ENCODE results near the gene KCNQ1.

Gene KCNQ1

DNA sequence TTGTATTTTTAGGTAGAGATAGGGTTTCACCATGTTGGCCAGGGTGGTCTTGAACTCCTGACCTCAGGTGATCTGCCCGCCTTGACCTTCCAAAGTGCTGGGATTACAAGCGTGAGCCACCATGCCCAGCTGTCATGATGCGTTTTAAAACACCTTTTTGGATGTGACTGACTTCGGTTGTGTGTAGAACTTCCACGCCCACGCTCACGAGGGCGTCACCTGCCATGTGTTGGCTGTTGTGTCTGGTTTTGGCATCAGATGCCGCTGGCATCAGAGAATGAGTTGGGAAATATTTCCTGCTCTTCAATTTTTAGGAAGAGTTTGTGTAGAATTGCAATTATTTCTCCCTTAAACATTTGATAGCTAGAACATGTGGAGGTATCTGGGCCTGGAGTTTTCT, 109.1 kb downstream of the KCNQ1 start:
- no peak for DNase-seq (ENCODE audit: low spot score)

DNA sequence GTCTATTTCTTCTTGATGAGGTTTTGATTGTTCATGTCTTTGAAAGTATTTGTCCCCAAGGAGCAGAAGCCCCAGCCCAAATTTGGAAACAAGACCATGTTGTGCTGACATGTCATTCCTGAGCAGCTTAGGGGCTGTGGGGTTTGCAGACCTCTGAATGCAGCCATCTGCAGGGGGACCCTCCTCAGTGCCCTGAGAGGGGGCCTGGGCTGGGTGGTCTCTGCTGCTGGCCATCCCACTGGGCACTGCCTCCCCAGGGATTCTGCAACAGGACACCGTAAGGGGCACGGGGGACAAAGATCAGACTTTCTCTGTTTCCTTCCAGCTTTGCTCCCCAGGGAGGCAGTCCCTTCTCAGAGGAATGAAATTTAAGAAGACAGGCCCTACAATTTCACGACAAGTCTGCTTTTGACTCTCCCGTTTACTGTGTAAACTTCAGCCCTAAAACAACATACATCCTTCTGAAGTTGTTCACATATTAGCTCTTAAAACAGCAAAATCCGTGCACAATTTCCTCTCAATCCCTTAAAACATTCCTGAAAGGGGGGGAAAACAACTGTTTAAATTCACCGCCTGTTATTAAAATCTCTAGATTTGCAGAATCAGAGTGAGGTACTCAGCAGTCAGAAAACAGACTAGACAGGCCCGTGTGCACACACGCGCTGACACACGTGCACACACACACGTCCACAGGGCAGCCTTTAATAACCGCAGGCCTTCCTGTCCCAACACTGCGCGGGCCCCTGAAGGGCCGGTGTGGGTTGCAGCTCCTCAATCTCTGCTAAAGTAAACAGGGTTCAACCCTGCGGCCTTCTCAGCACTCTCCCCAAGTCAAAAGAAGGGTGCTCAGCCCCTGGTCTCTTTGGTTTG, 109.8 kb downstream of the KCNQ1 start:
- DNase-seq (ENCODE audit: low spot score) = no peak

DNA sequence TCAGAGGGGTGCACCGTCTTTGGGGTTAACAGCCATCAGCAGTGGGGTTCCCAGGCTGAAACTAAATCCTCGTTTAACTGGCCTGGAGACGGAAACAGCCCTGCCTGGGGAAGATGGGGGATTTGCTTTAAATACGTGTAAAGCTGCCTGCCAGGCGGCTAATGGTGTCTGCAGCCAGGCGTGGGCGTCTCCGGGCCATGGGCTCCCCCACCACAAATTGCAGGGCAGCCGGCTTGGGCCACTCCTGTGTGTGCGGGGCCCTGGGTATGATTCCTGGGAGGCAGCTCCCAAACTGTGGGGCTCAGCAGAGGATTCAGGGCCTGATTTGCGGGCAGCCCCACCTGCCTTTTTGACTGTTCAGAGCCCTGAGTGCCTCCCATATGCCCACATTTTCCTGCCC, 110.5 kb downstream of the KCNQ1 start:
- DNase-seq (ENCODE audit: low spot score) = no peak

DNA sequence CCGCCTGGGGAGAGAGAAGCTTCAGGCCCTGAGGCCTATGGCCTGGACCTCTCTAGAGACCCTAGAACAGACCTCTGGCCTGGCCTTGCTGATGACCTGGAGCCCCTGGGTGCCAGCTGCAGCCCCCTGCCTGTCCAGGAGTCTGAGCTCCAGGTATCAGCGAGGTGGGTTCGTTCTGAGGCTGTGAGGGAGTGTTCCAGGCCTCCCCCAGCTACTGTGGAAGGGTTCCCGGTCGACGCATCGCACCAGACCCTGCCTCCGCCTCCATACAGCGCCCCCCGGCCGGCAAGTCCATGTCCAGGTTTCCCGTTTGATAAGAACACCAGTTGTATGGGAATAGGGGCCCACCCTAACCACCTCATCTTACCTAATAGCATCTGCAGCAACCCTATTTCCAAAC, 111.1 kb downstream of the KCNQ1 start:
- DNase-seq (ENCODE audit: low spot score) = no peak

DNA sequence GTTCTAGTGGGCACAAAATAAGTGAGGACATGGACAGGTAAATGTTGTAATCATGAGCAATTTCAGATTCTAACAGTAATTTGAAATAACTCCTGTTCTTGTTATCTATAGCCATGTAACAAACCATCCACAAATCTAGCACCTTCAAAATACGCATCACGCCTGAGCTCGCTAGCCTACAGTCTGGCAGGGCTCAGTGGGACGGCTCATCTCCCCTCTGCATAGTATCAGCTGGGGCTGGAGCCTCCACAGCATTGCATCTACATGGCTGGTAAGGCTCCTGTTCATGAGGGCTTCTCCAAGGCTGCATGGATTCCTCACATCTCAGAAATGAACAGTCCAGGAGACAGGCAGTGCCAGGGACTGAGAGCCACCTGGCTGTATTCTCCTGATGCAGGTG, 112.6 kb downstream of the KCNQ1 start:
- DNase-seq (ENCODE audit: low spot score) = no peak

DNA sequence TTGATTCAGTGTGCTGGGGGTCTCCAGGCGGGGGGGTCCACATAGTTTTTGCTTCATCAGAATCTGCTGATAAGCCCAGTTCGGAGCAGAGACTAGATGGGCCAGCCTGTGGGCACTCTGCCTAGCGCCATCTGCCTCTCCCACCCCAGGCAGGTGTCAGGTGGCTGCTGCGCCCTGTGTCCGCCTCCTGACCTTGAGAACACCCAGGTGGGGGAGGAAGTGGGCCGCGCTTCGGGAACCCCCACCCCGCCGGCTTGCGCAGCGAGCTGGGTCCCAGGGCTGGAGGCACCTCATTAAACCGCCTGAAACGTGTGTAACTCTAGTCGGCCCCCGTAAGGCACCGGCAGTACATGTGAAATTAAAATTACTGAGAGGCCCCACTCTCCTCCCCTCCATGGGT, 113.6 kb downstream of the KCNQ1 start:
- no peak for DNase-seq (ENCODE audit: low spot score)

DNA sequence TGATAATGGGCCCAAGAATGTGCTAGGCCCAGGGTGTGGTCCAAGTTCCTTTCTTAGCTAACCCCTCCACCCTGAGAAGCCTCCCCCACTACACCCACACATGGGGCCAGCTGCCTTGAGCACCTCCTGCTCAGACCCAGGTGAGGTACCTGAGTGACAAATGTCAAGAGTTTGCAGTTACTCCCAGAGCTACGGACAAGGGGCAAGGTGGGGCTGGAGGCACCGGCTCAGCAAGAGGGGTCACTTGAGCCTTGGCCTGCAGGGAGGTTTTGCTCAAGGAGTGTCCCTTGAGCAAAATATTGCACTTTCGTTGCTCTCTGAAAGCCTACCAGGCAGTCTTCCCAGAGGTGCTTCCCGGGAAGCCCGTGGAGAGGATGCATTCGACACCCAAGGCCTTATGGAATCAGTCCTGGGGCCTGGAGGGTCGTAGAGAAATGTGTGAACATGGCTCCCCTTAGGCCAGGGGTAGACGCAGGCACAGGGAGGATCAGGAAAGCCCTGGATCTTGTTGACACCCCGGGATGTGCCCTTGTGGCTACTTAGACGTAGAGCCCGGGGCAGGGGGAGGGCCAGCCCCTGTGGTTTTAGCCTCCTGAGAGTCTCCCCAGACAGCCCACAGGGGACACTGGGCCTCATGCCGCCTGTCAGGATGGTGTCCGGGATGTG, 114.2 kb downstream of the KCNQ1 start:
- DNase-seq (ENCODE audit: low spot score) = no peak

DNA sequence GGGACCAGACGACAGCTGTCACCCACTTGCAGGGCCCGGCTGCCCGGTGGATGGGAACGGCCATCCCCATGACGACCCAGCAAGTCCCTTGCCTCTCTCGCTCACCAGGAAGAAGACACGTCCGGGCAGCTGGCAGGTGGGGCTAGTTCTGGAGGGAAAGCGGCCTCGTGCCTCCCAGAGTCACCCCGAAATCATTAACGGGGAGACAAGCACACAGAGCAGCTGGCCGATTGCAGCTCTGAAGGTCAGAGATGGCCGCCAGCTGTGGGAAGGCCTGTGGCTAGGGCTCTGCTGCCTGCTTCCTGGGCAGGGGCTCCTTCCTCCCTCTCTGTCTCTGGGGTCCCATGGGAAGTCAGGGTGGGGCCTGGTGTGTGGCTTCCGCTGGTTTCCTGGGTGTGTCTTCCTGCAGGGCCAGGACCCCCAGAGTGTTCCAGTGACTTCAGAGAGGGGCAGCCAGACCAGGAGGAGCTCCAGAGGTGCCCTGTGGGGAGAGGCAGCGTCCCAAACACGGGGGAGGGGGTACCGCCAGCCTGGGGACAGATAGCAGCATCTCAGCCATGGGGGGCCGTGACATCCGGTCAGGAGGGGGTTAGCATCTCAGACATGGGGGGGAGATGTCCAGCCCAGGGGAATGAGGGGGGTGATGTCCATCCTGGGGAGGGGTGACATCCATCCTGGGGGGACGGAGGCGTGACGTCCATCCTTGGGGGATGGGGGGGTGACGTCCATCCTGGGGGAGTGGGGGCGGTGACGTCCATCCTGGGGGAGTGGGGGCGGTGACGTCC, 114.9 kb downstream of the KCNQ1 start:
- no peak for DNase-seq (ENCODE audit: low spot score)

DNA sequence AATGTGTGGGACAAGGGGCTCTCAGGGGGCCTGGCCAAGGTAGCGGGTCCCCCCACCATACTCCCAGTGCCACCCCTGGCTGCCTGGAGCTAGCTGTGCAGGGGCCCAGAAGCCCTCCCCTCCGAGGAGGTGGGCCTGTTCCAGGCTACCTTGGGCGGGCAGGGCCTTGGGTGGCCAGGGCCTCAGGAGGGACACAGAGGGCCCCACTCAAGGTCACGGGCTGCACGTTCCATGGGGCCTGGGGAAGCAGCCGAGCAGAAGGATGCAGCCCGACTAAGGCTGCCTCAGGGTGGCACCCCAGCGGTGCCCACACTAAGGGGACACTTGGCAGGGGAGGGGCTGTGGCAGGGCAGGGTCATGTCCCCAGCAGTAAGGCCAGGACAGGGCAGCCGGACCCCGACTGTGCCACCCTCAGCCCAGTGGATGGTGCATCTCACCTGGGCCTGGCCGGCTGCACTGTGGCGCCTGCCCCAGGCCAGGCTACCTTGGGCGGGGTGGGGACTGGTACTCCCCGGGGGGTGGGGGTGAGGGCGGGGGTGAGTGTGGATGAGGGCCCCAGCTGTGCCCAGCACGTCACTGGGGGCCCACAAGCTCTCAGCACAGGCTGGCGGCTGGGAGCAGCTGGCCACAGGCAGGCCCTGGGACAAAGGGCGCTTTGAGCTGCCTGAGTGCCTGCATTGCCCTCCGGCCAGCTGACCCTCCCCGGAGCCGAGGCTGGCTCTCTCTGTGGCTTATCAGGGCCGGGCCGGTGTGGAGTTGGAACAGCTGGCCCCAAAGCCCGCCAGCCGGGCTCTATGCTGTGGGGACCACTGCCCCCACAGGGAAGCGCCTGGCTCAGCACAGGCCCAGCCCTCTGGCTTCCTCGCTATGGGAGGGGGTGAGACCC, 117.1 kb downstream of the KCNQ1 start:
- no peak for DNase-seq (ENCODE audit: low spot score)

DNA sequence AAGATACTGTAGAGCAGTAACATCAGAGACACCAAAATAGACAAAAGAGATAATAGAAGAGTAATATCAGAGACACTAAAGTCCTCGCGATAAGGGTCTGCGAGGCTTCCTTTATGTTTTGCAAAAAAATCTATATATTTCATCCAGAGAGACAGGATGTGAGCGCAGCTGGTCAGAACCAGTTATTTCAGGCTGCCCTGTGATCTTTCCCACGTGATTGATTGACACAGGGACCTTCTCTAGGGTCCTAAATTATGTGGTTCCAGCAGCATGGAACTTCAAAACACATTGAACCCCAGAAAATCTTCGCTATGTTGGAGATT, 118.0 kb downstream of the KCNQ1 start:
- DNase-seq (ENCODE audit: low spot score) = no peak

DNA sequence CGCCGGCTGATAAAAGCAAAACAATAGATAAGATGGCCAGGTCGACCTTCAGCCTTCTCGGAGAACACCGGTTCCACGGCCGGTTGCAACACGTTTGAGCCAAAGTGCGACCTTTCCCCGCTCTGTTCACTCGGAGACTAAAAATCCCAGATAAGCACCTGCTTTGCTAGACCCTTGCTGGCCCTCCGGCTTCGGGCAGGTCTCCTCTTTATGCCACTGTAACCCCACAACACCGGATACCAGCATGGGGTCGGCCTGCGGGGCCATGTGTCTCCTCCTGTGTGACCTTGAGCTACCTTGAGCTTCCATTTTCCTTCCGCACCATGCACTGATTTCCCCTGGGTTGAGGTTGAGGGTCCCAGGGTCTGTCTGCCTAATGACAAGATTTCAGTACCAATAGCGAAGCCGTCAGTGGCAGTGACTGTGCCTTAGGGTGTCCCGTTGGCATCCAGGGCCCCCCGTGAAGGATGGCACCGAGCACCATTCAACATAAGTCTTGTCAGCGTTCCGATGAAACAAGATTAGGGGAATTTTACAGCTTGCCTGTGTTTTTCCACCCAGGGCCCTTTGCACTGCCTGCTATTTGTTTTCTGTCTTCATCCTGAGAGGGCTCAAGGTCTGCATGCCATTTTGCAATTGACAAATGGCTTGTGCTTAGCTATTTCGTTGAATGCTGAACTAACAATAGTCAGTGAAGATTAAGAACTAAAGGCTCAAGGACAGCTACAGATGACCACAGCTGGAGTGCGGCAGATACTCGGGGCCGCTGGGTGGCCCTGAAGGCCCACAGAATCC, 118.6 kb downstream of the KCNQ1 start:
- DNase-seq (ENCODE audit: low spot score) = no peak

DNA sequence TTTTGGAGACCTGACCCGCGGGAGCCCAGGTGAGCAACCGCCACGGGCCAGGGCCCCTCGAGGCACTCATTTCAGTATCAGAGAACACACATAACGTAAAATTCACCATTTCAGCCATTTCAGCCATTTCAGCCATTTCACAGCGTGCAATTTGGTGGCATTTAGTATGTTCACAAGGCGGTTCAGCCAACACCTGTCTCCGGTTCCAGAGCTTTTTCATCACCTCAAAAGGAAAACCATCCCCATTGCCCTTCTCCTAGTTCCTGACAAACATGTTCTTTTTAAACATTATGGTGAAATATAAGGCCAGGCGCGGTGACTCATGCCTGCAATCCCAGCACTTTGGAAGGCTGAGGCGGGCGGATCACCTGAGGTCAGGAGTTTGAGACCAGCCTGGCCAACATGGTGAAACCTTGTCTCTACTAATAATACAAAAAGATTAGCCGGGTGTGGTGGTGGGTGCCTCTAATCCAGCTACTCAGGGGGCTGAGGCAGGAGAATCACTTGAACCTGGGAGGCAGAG, 119.3 kb downstream of the KCNQ1 start:
- DNase-seq (ENCODE audit: low spot score) = no peak

DNA sequence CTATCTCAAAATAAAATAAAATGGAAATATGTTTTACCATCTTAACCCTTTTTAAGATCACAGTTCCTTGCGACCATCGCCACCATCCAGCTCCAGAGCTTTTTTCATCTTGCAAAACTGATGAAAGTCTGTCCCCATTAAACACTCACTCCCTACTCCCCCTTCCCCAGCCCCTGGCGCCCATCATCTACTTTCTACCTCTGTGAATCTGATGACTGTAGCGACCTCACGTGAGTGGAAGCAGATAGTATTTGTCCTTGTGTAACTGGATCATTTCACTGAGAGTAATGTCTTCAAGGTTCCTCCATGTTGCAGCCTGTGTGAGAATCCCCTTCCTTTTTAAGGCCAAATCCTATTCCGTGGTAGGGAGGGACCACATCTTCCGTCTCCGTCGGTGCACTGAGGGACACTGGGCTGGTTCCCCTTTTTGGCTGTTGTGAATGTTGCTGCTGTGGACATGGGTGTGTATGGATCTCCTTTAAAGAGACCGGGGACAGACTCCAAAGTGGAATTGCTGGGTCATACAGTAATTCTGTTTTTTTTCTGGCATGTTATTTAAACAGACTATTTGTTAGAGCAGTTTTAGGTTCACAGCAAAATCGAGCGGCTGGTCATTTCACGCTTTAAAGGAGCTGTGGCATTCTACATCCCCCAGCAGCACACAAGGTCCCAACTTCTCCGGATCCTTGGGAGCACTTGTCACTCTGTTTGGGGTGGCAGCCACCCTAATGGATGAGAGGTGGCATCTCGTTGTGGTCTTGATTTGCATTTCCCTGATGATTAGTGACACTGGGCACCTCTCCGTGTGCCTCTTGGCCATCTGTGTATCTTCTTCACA, 120.0 kb downstream of the KCNQ1 start:
- DNase-seq (ENCODE audit: low spot score) = no peak

DNA sequence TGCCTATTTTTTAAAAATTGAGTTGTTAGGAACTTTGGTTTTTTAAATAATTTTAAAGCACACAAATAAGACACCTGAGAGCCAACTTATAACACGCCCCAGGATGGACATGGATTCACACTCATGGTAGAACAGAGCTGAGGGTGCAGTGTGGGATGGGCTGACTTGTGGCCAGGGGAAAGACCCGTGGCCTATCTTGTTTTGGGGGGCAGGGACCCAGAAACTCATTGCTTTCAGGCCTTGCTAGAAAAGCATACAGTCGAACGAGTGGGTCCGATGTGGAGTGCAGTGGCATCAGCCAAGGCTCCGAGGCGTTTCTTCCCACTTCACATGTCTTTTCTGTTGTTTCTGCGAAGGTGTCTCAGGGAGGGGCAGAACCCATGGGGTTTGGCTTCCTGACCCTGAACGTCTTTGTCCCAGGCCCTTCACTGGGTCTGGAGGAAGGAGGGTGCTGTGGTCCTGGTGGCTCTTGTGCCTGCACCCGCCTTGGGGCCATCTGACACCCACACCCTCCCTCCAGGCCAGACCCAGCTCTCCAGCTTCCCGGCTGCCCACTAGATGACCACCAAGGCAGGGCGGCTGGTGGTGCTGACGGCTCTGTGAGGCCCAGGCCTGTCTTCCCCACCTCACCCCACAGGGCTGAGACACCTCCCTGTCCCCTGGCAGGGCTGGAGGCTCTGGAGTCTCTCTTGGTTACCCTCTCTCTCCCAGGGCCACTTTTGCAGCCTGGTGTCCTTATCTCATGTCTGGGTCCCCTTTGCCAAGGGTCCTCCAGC, 120.8 kb downstream of the KCNQ1 start:
- DNase-seq (ENCODE audit: low spot score) = no peak

DNA sequence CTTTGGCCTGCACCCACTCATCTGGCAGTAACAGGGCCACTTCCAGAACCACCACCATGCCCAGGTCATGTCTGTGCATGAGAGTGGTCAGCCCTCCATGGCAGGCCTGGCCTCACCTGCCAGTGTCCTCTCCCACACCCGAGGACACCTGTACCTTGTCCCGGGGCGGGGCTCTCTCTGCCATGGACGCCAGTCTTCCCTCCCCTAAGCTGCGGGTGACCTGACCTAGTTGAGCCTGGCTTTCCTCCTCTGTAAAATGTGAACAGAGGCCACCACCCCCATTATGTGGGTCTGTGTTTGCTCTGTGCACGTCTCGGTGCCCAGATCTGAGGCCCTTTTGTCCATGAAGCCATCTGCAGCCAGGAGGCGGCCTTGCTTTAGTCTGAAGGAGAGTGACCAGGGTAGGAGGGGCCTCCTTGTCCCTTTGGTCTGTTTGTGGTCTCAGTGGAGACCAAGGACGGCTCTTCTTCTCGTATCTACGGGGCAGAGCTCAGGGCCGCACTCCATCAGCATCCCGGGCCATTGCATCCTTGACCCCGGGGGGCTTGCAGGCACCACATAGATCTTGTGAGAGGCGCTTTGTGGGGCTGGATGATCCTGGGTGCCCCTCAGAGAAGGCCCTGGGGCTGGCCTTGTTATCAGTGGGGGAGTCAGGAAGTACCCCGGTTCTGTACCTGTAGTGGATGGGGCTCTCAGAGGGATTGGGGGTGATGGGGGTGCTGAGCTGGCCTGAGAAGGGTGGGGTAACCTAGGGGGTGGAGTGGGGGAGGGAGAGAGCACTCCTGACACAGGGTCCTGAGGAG, 121.6 kb downstream of the KCNQ1 start:
- no peak for DNase-seq (ENCODE audit: low spot score)

DNA sequence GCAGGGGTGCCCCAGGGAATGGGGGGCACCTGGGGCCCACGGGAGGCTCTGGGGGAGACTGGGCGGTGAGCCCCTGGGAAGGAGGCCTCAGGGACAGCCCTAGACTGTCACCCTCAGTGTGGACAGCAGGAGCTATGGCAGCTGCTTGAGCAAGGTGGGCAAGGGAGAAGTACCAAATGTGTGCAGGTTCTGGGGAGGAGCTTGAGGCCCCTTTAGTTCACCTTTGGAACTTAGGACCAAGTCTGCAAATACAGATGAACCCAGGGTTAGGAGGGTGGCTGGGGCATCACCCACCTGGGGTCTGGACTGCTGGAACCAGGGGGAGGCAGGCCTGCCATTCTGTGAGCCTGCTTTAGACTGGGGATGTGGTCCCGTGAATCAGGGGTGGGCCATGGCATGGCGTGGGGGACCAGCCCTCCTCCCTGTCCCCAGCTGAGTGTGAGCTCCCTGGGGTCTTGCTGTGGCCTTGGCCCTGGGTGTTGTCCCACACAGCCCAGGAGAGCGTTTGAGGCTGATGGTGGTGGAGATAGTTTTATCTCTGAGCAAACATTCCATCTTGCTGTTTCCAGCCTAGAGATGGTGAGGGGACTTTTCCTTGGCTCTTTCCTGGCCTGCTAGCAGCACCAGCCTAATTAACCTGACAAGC, 122.3 kb downstream of the KCNQ1 start:
- DNase-seq (ENCODE audit: low spot score) = no peak

DNA sequence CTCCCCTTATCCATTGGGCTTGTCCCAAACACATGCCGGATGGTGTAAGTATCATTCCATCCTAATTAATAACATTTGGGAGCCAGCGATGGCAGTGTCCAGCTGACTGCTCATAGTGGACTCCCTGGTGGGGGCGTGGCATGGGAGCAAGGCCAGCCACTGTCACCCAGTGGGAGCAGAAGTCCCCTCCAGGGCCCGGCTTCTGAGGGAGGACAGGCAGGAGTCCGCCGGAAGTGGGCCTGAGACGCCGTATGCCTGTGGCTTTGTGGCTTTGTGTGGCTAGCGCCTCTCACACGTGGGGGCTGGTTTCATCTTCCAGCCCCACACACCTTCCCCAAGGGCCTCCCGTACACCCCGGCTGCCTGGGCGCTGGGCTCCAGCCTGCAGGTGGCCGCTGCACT, 124.5 kb downstream of the KCNQ1 start:
- DNase-seq (ENCODE audit: low spot score) = no peak

DNA sequence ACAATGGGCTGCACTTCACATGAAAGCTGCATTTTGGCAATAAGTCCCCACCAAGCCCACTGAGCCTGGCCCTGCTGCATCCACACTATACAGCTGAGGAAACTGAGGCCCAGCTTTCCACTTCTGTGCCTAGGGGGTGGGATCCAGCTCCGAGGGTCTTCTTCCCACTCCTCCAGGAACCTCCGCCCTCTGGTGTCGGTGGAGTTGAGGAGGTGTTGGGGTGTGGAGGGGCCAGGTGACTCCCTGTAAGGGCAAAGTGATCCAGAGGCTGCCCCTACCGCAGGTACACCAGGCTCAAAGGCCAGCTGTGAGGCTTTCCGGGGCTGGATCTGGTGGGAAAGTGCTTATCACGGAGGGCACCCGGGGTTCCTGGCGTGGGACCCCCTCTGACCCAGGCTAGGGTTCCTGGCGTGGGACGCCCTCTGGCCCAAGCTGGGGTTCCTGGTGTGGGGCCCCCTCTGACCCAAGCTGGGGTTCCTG, 125.0 kb downstream of the KCNQ1 start:
- DNase-seq (ENCODE audit: low spot score) = no peak

All from CD4-positive, alpha-beta T cell treated with Interleukin-15 for 4 hours (primary cell).